GM12864 (cell line): ENCODE results near the gene APBB3.
"Not testable (repeated sequence)": the region's sequence is repeated elsewhere in the genome, so short reads cannot be mapped to it uniquely, and the experiment has no call there.

ENCODE experiments used
- DNase-seq: peaks from one replicate; pipeline ENCODE4 v3.0.0-alpha.2; 2011; ENCODE audit warnings: low read depth
- H3K4me3 ChIP-seq: 2 replicates; pipeline ENCODE4 v1.5.1; 2011; ENCODE audit warnings: mild to moderate bottlenecking, low read depth, low read length, control low read depth
- CTCF ChIP-seq: IDR thresholded peaks from 2 replicates; pipeline ENCODE4 v1.5.1; 2011; ENCODE audit warnings: low read depth, mild to moderate bottlenecking, moderate library complexity, low read length, control low read depth, inconsistent platforms; ENCODE audit errors: missing control alignments

APBB3 gene

GRCh38 chr5:140591747-140592372, 27.5 kb upstream of the APBB3 start:
- no peak for TF ChIP-seq CTCF
- no peak overlapping the region for H3K4me3 ChIP-seq
- DNase-seq = no peak

GRCh38 chr5:140590861-140591260, 26.5 kb upstream of the APBB3 start:
- H3K4me3 ChIP-seq = no peak overlapping the region
- no peak for DNase-seq
- no peak for TF ChIP-seq CTCF

DNA sequence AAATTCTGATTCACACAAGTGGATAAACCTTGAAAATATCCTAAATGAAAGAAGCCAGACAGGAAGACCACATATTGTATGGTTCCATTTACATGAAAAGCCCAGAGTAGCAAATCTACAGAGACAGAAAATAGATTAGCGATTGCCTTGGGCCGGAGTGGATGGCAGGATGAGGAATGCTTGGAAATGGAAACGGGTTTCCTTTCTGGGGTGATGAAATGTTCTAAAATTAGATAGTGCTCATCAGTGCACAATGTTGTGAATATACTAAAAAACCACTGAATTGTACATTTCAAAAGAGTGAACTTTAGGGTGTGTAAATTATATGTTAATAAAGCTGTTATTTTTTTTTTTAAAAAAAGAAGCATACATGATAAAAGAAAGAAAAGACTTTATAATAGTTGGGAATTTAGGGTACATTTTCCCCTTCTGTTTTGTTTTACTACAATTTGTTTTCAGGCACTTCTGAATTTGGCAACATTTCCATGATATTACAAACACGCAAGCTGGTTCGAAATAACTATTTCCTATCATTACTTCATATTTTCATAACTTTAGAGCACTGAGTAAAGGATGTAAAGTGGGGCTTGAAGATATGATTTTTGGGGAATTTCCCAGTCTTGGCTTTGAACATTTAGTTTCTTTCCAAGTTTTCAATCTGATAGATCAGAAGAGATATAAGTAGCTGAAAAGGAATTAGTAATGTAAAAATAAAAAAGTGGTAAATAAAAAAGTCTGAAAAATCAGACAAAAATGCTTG, 24.1 kb upstream of the APBB3 start:
- H3K4me3 ChIP-seq = no peak overlapping the region
- DNase-seq = no peak
- no peak for TF ChIP-seq CTCF

DNA sequence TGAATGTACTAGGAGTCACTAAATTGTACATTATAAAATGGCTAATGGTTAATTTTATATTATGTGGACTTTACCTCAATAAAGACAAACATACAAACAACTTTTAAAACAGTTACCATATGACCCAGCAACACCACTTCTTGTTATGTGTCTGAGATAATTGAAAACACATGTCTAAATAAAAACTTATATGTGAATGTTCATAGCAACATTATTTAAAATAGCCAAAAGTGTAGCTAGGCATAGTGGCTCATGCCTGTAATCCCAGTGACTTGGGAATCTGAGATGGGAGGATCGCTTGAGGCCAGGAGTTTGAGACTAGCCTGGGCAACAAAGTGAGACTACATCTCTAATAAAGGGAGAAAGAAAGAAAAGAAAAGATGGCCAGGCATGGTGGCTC, 23.1 kb upstream of the APBB3 start:
- no peak for DNase-seq
- no peak for TF ChIP-seq CTCF
- H3K4me3 ChIP-seq = no peak overlapping the region

DNA sequence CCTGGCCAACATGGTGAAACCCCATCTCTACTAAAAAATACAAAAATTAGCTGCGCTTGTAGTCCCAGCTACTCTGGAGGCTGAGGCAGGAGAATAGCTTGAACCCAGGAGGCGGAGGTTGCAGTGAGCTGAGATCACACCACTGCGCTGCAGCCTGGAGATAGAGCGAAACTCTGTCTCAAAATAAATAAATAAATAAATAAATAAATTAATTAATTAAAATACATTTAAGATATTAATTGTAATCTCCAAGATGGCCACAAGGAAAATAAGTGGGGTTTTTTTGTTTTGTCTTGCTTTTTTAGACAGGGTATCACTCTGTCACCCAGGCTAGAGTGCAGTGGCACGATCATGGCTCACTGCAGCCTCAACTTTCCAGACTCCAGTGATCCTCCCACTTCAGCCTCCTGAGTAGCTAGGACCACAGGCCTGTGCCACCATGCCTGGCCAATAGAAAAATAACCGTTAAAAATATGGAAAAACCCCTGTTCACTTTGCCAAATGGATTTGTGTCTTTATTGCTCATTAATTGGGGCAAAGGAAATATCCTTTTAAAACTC, 14.9 kb upstream of the APBB3 start:
- H3K4me3 ChIP-seq, DNase-seq: not testable (repeated sequence)

GRCh38 chr5:140576776-140577201, 12.4 kb upstream of the APBB3 start:
- DNase-seq = no peak
- no peak for TF ChIP-seq CTCF
- no peak overlapping the region for H3K4me3 ChIP-seq

GRCh38 chr5:140575309-140575708, 10.9 kb upstream of the APBB3 start:
- TF ChIP-seq CTCF = no peak
- DNase-seq = no peak
- no peak overlapping the region for H3K4me3 ChIP-seq
